NCI-H1436 treated with DMSO at 0.1 percent for 48 hours (cell line): Measurements from ENCODE around the gene CCDC9B.

Source experiments
- DNase-seq: peaks from one replicate; lab custom pipeline; 2025; lab: John Stamatoyannopoulos, UW

Gene CCDC9B

DNA sequence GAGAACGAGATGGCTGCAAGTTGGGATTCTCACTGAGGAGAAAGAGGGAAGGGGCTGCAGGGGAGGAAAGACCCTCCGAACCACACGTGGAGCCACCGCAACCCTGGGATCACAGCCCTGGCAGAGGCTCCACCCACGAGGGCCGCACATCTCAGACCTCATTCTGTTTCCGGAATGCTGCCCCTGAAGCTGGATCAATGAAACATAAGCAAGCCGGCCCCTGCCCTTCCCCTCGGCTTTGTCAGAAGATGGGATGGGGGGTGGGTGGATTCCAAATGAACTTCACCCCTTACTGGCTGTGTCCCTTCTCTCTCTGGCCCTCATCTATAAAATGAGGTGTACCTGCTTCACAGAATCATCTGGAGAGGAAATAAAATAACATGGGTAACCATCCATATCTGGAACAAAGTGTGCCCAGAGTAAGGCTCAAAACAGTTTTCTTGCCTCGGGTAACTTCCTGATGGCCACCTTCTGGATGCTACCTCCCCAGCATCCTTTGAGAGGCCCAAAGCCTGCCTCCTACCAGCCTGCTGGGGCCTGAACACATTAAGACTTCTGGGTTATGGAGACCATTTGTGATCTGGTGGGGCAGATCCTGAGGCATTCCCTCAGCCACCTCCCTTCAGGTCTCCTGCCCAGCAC, 4.6 kb upstream of the CCDC9B start:
- DNase-seq = no peak

DNA sequence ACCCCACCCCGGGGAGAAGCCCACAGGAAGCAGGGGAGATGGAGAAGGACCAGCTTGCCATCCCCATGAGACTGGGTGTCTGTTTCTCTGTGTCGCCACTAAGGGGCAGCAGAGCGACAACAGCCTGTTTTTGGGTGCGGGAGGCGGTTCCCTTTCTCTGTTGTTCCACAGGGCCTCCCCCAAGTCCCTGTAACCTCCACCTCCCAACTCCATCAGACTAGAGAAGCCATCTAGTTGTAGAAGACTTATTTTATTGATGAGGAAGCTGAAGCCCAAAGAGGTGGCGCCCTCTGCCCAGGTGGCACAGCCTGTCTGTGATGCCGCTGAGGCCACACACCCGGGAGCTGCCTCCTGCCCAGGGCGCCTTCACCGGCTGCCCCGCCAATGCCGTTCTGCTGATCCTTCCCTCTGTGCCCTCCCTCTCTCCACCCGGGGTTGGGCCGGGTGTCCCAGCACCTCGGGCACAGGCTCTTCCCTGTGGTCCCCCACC, 3.9 kb upstream of the CCDC9B start:
- DNase-seq = peak; percentile 54

DNA sequence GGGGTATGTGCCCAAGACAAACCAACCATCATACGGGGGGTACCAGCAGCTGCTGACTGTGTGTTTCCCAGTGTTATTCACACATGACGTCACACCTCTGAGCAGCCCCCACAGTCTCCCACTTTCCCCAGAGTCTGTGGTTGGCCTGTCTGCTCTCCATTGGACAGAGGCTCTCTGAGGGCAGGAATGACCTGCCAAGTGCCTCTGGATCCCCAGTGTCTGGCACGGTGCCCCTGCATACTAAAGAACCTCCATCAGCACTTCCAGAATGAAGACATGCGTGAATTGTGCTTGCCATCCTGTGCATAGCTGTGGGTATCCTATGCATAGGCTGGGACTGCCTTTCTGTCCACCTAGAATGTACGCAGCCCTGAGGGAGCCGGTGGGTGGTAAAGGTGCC, 3.5 kb upstream of the CCDC9B start:
- DNase-seq = no peak

DNA sequence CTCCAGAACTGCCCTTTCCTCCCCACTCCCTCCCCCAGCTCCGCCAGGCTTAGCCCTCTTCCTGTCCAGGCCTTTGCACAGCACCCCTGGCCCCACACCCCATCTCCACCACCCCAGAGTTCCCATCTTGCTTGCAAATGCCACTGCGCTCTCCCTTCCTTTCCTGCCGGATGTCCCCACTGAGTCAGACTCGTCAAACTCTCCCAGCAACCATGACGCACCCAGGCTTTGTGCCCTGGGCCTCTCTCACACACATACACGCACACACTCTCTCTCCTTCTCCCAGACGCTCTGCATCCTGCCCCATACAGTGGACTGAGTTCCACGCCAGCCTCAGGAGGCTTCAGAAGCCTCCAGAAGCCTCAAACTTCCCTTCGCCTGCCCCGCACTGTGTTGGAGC, 2.8 kb upstream of the CCDC9B start:
- DNase-seq = no peak

DNA sequence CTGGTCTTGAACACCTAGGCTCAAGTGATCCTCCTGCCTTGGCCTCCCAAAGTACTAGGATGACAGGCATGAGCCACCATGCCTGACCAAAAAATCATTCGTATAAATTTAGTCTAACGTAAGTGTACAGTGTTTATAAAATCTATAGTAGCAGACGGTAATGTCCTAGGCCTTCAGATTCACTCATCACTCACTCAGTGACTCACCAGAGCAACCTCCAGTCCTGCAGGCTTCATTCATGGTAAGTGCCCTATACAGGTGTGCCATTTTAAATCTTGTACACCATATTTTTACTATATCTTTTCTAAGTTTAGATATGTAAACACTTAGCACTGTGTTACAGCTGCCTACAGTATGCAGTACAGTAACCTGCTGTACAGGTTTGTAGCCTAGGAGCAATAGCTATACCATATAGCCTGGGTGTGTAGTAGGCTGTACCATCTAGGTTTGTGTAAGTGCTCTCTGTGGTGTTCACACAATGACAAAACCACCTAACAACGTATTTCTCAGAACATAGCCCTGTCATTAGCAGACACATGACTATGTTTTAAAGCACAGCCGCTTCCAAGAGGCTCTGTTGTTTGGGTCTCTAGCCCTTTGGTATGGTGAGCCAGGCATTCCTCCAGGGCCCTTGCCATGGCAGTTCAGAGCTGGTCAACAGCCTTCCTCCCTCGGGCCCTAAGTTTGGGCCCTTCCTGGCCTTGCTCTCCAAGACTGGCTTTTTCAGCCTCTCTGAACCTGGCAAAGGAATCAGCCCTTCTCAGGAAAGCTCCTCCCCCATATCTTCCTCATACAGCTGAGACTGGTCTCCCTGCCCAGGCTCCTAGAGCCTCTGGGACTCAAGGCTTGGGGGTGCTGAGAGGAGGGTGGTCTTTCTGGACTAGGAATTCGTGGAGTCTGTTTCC, 1.9 kb upstream of the CCDC9B start:
- no peak for DNase-seq

DNA sequence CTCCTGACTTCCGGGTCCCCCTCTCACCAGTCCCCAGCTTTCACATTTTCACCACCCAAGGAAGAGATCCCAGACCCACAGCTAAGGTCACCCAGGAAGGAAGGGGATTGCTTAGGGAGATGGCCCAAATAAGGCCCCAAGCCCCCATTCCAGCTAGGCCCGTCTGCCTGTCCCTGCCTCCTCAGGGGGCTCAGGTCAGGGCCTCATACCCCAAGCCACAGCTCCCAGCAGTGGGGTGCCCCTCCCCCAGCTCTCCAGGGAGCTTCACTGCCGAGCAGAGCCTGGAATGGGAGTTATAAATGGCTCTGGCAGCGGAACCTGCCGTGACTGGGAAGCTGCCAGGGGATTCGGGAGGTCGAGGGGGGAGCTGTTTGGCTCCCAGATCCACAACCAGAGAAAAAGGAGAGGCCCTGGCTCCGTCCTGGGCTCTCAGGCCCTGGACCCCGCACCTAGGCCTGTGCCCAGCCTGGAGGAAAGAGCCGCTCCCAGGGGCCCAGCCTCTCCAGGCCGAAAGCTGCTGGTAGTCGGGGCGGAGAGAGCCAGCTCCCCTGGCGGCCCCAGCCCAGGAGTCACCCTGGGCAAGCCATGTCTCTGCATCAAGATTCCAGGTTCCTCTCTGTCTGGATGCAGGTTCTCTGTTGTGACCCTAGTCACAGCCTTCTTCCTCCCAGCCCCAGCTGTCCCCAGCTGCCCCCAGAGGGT, 550 bp downstream of the CCDC9B start:
- DNase-seq = no peak

DNA sequence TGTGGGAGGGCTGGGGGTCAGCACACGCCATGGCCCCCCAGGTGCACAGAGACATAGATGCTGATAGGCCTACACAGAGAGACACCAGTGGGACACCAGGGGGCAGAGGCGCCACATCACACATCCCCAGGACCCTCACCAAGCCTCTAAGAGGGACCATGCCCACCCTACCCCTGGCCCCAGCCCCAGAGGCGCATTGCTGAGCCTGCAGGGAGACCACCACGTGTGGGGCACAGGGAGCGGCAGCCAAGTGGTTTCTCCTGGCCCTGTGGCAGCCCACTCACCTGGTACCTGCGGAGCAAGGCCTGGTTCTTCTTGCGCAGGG, 1.2 kb downstream of the CCDC9B start:
- no peak for DNase-seq

DNA sequence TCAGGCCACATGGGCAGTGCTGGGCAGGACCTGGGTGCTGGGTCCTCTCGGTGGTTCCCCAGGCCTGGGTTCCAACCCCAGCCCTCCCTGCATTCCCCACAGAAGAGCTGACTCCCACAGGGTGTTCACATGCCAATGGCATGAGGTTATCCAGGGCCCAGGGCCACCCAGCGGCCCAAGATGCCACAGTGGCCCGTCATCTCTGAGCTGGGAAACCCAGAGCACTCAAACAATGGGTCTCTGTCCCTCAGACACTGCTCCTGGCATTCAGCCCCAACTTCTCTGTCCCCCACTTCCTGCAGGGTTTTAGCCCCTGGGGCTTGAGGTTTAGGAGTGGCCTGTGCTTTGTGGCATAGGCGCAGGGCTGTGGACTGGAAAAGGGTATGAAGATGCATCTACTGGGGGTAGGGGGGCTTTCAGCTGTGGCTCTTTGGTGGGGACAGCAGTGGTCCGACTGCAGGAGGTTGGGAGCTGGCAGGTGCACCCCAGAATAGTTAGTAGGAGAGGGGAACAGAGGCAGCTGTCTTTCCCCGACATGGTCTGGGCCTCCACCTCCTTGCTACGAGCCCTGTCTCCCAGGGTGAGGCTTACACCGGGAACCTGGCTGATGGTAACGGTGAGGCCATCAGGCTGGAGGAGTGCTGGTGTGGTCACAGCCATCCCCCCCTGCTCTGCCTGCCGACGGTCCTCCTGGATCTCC, 1.7 kb downstream of the CCDC9B start:
- DNase-seq = no peak

DNA sequence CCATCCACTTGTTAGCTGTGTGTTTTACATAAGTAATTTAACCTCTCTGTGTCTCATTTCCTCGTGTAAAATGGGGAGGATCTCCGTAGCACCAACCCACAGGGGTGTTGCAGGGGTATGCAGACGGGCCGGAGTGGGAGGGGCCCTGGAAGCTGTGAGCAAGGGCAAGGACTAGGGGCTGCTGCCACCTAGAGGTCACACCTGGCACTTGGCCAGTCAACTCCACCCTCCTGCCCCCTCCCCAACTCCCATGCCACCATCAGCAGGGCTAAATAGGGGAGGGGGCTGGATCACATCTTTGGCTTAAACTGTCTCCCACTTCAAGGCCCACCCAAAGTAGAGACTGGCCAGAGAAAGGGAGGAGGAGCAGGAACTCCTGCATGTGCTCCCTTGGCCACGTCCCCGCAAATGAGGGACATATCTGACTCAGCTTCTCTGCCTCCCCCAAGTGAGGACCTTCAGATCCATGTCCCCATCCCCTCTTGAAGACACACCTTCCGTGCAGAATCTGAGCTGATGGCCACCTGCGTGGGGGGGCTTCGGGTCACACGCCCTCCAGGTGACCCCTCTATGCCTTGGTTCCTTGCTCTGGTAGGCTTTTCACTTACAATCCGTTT, 2.6 kb downstream of the CCDC9B start:
- peak; percentile 39 for DNase-seq

DNA sequence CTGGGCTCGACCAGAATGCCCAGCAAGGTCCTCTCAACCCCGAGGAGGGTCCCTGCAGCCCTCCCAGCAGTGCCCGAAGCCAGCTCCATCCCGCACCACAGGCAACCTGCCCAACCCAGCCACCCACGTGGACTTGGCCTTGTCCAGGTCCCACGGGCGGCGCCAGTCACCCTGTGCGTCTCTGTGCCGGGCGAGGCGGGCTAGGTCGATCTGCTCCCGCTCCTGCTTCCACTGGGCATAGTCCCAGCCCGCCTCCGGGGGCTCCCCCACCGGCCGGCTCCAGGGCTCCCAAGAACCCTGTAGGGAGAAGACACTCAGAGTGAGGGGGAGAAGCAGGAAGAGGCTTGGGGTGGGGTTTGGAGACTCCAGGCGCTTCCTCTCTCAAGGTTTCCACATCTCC, 3.1 kb downstream of the CCDC9B start:
- DNase-seq = no peak

DNA sequence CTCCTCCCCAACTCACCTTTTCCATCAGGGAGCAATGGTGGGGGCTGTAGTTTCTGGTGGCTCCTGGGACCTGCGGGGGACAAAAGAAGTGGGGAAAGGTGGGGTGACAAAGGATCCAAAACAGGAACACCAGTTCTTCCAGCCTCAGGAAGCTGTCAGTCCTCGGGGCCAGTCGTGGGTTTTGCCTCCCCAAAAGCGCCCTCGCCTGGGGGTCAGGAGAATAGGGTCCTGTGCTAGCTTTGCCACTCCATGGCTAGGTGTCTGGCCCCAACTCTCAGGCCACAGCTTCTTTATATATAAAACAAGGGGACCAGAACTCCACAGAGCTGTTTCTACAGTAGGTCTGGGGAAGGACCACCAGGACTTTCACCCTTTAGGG, 4.0 kb downstream of the CCDC9B start:
- DNase-seq = no peak

DNA sequence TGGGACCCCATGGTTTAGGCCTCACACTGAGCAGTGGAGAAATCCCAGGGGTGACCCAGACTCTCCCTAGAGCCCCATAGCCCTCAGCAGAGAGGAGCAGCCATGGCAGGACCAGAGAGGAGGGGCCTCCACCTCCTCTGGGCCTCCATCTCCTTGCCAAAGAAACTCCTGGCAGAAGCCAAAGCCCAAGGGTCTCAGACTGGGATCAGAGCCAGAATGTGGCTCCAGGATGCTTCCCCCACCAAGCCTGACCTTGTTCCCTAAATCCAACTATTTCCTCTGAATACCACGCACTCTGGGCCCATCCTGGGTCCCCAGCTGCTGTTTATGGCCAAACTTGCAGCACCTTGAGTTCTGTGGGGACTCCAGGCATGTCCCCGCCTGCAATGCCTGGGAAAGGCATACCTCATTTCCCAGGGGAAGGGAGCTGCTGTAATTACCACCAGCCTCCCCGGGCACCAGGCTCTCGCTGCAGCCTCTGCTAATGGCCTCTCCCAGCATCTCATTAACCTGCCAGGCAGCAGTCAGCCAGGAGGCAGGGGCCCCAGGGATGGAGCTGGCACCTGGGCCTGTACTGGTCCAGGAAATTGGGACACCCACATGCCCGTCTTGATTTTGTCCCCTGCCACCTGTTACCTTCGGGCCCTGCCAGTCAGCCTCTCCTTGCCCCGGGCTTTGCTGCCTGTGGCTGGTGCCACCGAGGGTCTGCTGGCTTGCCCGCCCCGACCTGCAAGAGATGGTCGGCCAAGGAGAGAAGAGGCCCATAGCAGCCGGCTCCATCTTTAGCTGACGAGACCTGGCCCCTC, 4.6 kb downstream of the CCDC9B start:
- DNase-seq = peak; percentile 58

DNA sequence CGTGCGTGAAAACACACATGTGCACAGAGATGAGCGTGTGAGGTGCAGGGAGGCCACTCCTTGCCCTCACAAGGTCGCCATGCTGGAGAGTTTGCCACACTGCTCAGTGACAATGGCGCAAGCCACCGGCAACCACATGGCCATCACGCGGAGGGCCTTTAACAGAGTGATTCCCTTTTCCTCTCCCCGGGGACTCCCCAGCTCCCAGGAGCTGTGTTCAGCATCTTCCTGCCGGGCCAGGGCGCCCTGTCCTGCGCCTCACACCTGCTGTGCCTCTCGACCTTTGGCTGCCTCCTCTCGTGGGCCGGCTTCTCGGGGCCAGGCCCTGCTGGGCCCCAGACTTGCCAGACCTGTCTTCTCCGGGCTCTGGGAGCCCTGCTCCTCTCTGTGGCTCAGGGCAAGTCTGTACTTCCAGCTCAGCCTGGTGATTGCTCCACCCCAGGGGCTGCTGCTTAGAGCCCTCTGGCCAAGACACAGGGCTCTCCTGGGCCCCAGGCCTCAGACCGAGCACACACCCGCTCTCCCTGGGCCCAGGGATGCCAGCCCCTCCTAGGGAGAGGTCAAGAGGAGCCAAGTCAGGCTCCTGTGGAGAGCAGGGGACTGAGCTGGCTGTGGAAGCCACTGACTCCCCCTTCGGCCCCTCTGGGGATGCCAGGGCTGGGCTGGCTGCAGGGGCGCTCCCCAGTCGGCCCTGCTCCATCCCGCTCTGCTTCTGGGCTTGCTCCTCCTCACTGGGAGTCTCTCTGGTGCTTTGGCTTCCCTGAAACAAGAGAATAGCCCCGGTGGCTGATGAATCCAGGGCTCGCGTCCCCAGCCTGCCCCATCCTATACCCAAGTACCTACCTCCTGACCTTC, 5.6 kb downstream of the CCDC9B start:
- DNase-seq = no peak

DNA sequence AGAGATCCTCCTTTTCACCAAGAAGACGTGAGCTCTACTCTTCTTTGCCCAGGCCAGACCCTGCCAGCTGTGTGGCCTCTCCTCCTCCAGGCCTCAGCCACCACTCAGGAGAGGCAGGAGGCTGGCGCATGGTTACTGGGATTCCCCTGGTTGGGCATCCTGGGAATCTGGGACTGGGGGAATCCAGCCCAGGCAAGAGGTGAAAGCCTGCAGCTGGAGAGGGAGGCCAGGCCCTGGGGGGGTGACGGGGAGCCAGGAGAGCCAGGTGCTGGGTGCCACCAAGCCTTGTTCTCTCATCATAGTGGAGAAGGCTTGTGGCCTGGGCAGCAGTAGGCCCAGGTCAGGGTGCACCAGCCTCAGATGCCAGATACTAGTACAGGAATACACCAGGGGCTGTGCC, 6.2 kb downstream of the CCDC9B start:
- no peak for DNase-seq

DNA sequence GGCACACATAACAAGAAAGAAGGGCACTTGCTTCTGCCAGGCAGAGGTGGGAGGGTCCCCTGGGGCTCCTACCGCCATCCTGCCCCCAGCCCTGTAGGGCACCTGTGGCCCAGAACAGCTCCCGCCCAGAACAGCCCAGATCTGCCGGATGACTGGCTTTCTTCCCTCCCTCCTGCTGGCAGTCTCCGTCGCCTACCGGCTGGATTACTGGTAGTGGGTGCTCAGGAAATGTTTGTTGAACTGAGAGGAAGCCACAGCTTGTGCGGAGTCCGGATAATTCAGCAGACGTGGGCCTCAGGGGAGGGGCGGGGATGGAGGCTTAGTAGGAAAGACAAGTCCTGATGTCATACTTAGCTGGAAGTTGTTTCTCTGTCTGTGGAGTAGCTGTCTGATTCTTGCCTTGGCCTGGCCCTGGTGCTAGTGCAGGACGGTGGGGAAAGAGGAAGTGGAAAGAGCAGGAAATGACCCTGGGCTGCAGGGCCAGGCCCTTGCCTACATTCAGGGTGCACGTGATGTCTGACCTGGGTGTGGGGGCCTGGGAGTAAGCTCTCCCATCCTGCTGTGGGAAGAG, 6.7 kb downstream of the CCDC9B start:
- no peak for DNase-seq

DNA sequence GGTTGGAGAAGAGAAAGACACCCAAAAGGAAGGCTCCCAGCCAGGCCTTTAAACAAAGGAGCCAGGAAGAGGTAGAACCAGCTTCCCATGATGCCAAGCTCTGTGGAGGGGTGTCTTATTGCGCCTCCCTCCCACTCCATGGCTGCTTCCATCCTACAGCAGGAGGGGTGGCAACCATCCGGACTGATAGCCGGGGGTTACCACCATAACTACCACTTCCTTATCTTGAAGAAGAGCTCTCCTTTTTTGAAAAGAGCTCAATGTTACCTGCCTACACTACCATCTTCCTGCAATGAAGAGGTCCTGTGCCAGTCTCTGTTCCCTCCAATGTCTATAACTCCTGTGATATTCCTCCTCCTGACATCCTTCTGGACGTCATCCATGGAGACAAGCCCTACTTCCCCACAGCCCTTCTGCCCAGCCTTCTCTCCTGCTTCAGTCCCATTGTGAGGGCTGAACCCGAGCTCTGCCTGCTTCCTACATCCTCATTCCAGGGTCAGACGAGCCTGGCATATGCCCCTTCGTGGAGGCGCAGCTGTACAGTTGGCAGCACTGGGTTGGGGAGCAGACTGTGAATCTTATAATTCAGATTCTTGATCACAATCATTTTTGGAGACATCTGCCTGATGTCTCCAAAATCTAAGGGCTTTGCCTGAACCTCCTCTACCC, 8.5 kb downstream of the CCDC9B start:
- DNase-seq = no peak

DNA sequence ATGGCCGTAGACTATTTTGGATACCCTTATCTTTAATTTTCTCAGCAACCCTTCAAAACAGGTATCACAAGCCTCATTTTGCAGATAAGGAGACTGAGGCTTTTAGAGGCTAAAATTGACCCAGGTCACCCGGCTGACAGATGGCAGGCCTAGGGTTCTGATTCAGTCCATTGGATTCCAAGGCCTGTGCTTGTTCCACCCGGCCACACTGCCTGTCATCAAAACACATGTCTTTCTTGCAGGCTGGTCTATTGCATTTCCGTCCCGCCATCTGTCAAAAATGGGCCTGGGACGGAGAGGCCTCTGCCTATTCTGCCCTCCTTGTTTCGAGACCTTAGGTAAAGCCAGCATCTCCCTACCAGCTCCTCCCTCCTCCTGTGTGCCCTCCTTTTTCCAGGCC, 9.1 kb downstream of the CCDC9B start:
- no peak for DNase-seq

DNA sequence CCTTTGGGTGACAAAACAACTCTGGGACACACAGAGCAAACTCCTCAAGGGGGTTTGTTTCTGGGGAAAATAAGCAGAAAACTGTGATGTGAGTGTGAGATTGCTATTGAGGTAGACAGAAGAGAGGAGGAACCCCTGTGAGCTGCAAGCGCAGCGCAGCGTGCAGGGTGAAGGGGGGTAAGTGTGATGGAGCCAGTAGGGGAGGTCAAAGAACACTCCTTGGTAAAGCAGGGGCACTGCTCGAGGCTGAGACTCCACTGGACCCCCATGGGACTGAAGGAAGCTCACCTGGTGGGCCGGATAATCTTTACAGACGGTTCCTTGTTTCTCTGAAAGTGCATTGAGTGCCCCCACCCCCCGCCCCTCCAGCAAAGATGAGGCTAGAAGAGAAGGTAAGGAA, 9.7 kb downstream of the CCDC9B start:
- DNase-seq = no peak

DNA sequence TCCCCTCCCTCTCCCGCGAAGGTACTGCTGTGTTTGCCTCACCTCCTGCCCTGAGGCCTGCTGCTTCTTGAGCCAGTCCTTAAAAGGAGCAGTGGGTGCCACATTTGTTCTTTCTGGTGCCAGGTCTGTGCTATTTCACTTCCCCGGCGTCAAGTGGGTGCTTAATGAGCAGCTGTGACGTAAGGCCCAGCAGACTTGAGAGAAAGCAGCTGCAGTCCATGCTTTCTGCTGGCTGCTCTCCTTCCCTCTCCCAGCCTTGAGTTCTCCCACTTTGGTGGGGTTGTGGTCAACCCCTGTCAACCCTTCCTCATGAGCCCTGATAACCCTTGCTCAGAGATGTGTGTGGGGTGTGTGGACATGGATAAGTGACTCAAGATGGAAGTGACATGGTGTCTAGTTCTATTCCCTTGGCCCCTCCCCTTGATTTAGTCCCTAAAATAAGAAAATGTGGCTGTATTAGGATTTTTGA, 10.3 kb downstream of the CCDC9B start:
- DNase-seq = no peak
